Lower leg skin (tissue), 3 donors: ENCODE data around the gene ASIC1.

Source experiments
- CTCF ChIP-seq, 3 donors: fragments of 450-650 bp; IDR thresholded peaks; one replicate each; pipeline ENCODE4 v1.5.1; 2016; ENCODE audit warnings: antibody characterized with exemption in 3 of 3, mild to moderate bottlenecking in 3 of 3, moderate library complexity in 2 of 3
- POLR2A ChIP-seq, 2 donors: fragments of 450-650 bp; IDR thresholded peaks; one replicate each; pipeline ENCODE4 v1.6.1; 2016 to 2017; ENCODE audit warnings: antibody characterized with exemption in 2 of 2, mild to moderate bottlenecking in 1 of 2, moderate library complexity in 1 of 2

GRCh38 chr12:50016501-50017475, 40.6 kb upstream of the ASIC1 start:
- TF ChIP-seq CTCF (IDR thresholded peaks at IDR 0.05) (no peak), POLR2A (IDR thresholded peaks at IDR 0.05) (no peak)
